ENCODE data around the gene DENND5B.

DNA sequence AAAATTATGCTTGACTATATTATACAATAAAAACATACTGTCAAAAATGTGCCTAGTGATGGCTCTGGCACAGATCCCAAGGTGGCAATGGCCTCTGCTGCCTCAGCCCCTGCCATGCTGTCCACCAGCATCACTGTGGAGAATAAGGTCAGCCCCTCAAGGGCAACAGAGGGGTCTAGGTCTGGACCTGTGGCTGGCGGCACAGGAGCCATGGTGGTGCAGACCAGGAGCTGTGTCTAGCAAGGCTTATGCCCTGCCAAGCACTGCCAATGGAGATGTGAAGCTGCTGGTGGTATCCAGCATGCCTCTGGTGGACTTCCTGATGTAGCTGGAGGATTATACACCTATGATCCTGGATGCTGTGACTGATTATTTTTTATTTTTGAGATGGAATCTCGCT, 125.9 kb downstream of the DENND5B start:
- TF ChIP-seq GABPA (IDR thresholded peaks at IDR 0.05; ENCODE audit: low read depth) (no peak), NFYB (IDR thresholded peaks at IDR 0.05; ENCODE audit: insufficient read depth, low read depth, low read length) (no peak), HDAC2 (IDR thresholded peaks at IDR 0.05) (no peak), CREB1 (IDR thresholded peaks at IDR 0.05; ENCODE audit: low read depth) (no peak), KDM1A (IDR thresholded peaks at IDR 0.05; ENCODE audit: borderline replicate concordance) (no peak)
- TF ChIP-seq, protein P1, sequence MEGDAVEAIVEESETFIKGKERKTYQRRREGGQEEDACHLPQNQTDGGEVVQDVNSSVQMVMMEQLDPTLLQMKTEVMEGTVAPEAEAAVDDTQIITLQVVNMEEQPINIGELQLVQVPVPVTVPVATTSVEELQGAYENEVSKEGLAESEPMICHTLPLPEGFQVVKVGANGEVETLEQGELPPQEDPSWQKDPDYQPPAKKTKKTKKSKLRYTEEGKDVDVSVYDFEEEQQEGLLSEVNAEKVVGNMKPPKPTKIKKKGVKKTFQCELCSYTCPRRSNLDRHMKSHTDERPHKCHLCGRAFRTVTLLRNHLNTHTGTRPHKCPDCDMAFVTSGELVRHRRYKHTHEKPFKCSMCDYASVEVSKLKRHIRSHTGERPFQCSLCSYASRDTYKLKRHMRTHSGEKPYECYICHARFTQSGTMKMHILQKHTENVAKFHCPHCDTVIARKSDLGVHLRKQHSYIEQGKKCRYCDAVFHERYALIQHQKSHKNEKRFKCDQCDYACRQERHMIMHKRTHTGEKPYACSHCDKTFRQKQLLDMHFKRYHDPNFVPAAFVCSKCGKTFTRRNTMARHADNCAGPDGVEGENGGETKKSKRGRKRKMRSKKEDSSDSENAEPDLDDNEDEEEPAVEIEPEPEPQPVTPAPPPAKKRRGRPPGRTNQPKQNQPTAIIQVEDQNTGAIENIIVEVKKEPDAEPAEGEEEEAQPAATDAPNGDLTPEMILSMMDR (IDR thresholded peaks at IDR 0.05 in 2 of 3, conservative IDR thresholded peaks at IDR 0.05 in 1 of 3; ENCODE audit: control insufficient read depth in 2 of 3, extremely low read depth in 1 of 3, insufficient read depth in 1 of 3, low read depth in 3 of 3, low read length in 3 of 3) = no peak
- TF ChIP-seq, protein P2, sequence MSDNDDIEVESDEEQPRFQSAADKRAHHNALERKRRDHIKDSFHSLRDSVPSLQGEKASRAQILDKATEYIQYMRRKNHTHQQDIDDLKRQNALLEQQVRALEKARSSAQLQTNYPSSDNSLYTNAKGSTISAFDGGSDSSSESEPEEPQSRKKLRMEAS (IDR thresholded peaks at IDR 0.05; ENCODE audit: low read depth, low read length) = no peak
- TF ChIP-seq, protein P3, sequence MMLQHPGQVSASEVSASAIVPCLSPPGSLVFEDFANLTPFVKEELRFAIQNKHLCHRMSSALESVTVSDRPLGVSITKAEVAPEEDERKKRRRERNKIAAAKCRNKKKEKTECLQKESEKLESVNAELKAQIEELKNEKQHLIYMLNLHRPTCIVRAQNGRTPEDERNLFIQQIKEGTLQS (IDR thresholded peaks at IDR 0.05; ENCODE audit: borderline replicate concordance, extremely low read depth, low read depth, low read length) = no peak

All from GM12878 (cell line).